ENCODE data around the gene NCAN. TPM values are rescaled to one million over a fixed set of nuclear protein-coding genes. Genes with fewer than 3 reads are reported as not detected.

The NCAN gene
- total RNA-seq, 1 experiment from 2014 or later = not detected

DNA sequence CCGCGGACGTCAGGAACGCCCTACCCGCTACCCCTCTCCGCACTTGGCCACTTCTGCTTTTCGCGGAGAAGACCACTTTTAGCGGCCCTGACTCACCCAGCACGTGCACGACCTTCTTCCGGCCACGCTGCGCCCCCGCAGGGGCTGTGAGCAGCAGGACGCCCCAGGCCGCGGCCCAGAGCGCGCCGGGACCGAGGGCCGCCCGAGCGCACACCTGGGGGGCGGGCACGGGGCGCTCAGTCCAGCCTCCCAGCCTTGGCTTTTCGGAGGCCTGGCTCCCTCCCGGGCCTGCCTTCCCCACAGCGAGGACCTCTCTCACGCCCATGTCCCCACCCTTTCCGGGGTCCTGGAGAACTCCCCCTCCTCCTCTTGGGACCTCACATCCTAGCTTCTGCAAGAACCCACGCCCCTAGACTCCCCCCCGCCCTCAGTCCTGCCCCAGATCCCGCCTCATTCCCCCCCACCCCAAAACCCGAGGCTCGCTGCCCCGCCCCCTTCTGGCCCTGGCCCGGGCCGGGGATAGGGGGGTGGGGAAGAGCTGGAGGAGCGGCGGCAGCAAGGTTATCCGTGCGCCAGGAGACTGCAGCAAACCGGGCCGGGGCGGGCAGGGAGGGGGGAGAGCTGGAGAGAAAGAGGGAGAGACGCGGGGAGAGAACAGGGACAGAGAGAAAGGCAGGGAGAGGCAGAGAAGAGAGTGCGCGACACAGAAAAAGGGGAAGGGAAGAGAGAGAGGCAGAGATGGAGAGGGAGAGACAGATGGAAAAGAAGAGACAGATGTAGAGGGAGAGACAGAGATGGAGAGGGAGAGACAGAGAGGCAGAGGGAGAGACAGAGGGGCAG lies 49.8 kb downstream of the NCAN start:
- Mint-ChIP-seq H3K9me3 (ENCODE audit: unreplicated experiment) (no peaks in the 10 kb centered on the region), H3K27ac (ENCODE audit: low read depth, unreplicated experiment) (no peak overlapping the region), H3K36me3 (ENCODE audit: insufficient read depth, unreplicated experiment) (peaks cover 6% of the 10 kb centered on the region), H3K27me3 (ENCODE audit: insufficient read depth, unreplicated experiment) (peaks cover 29% of the 10 kb centered on the region), H3K4me1 (ENCODE audit: insufficient read depth, unreplicated experiment) (peaks cover 5% of the 10 kb centered on the region), H3K4me3 (ENCODE audit: unreplicated experiment) (no peak overlapping the region)
- ChIA-PET CTCF (interaction anchor here (0.6 to 0.7 kb wide), 3 partner anchors 67 to 248 kb away, joined by 3 to 4 read pairs (median 3); no protein-coding TSS in a partner anchor), POLR2A (no interaction called here)
- TF ChIP-seq, protein P1, sequence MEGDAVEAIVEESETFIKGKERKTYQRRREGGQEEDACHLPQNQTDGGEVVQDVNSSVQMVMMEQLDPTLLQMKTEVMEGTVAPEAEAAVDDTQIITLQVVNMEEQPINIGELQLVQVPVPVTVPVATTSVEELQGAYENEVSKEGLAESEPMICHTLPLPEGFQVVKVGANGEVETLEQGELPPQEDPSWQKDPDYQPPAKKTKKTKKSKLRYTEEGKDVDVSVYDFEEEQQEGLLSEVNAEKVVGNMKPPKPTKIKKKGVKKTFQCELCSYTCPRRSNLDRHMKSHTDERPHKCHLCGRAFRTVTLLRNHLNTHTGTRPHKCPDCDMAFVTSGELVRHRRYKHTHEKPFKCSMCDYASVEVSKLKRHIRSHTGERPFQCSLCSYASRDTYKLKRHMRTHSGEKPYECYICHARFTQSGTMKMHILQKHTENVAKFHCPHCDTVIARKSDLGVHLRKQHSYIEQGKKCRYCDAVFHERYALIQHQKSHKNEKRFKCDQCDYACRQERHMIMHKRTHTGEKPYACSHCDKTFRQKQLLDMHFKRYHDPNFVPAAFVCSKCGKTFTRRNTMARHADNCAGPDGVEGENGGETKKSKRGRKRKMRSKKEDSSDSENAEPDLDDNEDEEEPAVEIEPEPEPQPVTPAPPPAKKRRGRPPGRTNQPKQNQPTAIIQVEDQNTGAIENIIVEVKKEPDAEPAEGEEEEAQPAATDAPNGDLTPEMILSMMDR (IDR thresholded peaks at IDR 0.05; ENCODE audit: unreplicated experiment) = no peak
- no TSS peak for BruUV-seq (replicated peaks)
- no peak for DNase-seq (ENCODE audit: unreplicated experiment)
- intact Hi-C loops (cut with micrococcal nuclease) = no loop called here

GRCh38 chr19:19262190-19263057 lies 50.7 kb downstream of the NCAN start:
- no peaks in the 10 kb centered on the region for H3K9me3 Mint-ChIP-seq (ENCODE audit: unreplicated experiment)
- ChIA-PET CTCF (interaction anchor here (0.6 to 0.7 kb wide), 2 partner anchors 68 to 247 kb away, joined by 3 to 4 read pairs; no protein-coding TSS in a partner anchor), POLR2A (no interaction called here)
- intact Hi-C loops (cut with micrococcal nuclease) = no loop called here
- TF ChIP-seq, protein P1 (IDR thresholded peaks at IDR 0.05; ENCODE audit: unreplicated experiment) = no peak
- no TSS peak for BruUV-seq (replicated peaks)
- DNase-seq (ENCODE audit: unreplicated experiment) = no peak
- H3K27ac Mint-ChIP-seq (ENCODE audit: low read depth, unreplicated experiment) = no peak overlapping the region
- peaks cover 6% of the 10 kb centered on the region for H3K36me3 Mint-ChIP-seq (ENCODE audit: insufficient read depth, unreplicated experiment)
- peaks cover 5% of the 10 kb centered on the region for H3K4me1 Mint-ChIP-seq (ENCODE audit: insufficient read depth, unreplicated experiment)
- peaks cover 22% of the 10 kb centered on the region for H3K27me3 Mint-ChIP-seq (ENCODE audit: insufficient read depth, unreplicated experiment)
- no peak overlapping the region for H3K4me3 Mint-ChIP-seq (ENCODE audit: unreplicated experiment)

GRCh38 chr19:19263886-19264487 lies 52.2 kb downstream of the NCAN start:
- POLR2A ChIA-PET = no interaction called here
- Mint-ChIP-seq H3K4me3 (ENCODE audit: unreplicated experiment) (no peak overlapping the region), H3K4me1 (ENCODE audit: insufficient read depth, unreplicated experiment) (peaks cover 5% of the 10 kb centered on the region), H3K36me3 (ENCODE audit: insufficient read depth, unreplicated experiment) (peaks cover 6% of the 10 kb centered on the region), H3K9me3 (ENCODE audit: unreplicated experiment) (no peaks in the 10 kb centered on the region), H3K27ac (ENCODE audit: low read depth, unreplicated experiment) (no peak overlapping the region), H3K27me3 (ENCODE audit: insufficient read depth, unreplicated experiment) (peaks cover 22% of the 10 kb centered on the region)
- CTCF ChIA-PET = no interaction called here
- TF ChIP-seq, protein P1 (IDR thresholded peaks at IDR 0.05; ENCODE audit: unreplicated experiment) = no peak
- BruUV-seq (replicated peaks) = no TSS peak
- intact Hi-C loops (cut with micrococcal nuclease) = no loop called here
- DNase-seq (ENCODE audit: unreplicated experiment) = no peak

- CTCF ChIA-PET = no interaction called here
- H3K27ac Mint-ChIP-seq (ENCODE audit: low read depth, unreplicated experiment) = no peak overlapping the region
These were observed 55.5 kb downstream of the NCAN start for GRCh38 chr19:19267305-19267704.

More at GRCh38 chr19:19267305-19267704, 55.5 kb downstream of the NCAN start:
- TF ChIP-seq, protein P1 (IDR thresholded peaks at IDR 0.05; ENCODE audit: unreplicated experiment) = no peak
- Mint-ChIP-seq H3K36me3 (ENCODE audit: insufficient read depth, unreplicated experiment) (peaks cover 6% of the 10 kb centered on the region), H3K9me3 (ENCODE audit: unreplicated experiment) (no peaks in the 10 kb centered on the region), H3K27me3 (ENCODE audit: insufficient read depth, unreplicated experiment) (peaks cover 17% of the 10 kb centered on the region), H3K4me3 (ENCODE audit: unreplicated experiment) (no peak overlapping the region), H3K4me1 (ENCODE audit: insufficient read depth, unreplicated experiment) (no peaks in the 10 kb centered on the region)
- POLR2A ChIA-PET = no interaction called here
- DNase-seq (ENCODE audit: unreplicated experiment) = no peak
- BruUV-seq (replicated peaks) = no TSS peak
- intact Hi-C loops (cut with micrococcal nuclease) = no loop called here

Data from MCF 10A (cell line).